ENCODE results near the gene APOBEC3A. TPM values are rescaled to one million over a fixed set of nuclear protein-coding genes. Genes with fewer than 3 reads are reported as not detected.

APOBEC3A gene
- total RNA-seq = not detected in 2 replicates

DNA sequence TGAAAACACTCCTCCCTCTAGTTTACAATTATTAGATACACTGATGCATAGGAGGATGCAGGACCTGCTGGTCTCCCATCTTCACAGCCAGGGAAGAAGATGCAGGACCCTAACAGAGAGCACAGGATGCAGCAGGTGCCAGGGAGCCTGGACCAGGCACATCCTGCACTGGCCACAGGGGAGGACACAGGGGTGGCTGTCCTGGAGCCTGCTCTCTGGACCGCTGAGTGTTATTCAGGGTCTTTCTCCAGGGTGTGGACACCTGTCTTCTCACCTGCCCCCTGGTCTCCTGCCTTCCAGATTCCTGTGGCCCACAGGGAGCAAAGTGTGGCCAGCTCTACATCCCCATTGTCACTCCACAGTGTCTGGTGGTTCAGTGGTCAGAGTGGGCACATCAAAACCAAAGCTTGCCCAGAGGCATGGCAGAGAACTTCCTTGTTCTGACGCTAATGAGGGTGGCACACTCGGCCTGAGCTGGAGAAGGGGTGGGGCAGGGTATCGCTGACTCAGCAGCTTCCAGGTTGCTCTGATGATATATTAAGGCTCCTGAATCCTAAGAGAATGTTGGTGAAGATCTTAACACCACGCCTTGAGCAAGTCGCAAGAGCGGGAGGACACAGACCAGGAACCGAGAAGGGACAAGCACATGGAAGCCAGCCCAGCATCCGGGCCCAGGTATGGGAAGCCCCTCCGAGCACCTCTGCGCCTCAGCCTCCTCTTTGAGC is at the start of gene APOBEC3A:
Gene APOBEC3A (plus strand): TSS at position 564 of the 725 bp plus-strand sequence. CDS start 83 bp downstream, at position 647.
- Histone ChIP-seq H3K9me3 (ENCODE audit: low read depth, low read length) (no peaks in the 10 kb centered on the region), H3K27me3 (ENCODE audit: insufficient read depth, low read length) (peaks cover 18% of the 10 kb centered on the region), H3K4me2 (ENCODE audit: insufficient read depth, low read length) (no peak within 1 kb of the TSS), H3K4me1 (ENCODE audit: insufficient read depth, low read length) (no peaks in the 10 kb centered on the region), H4K20me1 (ENCODE audit: insufficient read depth, low read length) (no peaks in the 10 kb centered on the region), H3K79me2 (ENCODE audit: insufficient read depth, low read length) (no peaks in the 10 kb centered on the region), H3K27ac (ENCODE audit: low read depth, low read length) (no peak within 1 kb of the TSS), H3K4me3 (ENCODE audit: insufficient read depth, low read length) (no peak within 1 kb of the TSS), H2AFZ (ENCODE audit: low read length) (no peak within 1 kb of the TSS), H3K36me3 (ENCODE audit: insufficient read depth, low read length) (no peaks in the 10 kb centered on the region)
- TF ChIP-seq, protein P1, sequence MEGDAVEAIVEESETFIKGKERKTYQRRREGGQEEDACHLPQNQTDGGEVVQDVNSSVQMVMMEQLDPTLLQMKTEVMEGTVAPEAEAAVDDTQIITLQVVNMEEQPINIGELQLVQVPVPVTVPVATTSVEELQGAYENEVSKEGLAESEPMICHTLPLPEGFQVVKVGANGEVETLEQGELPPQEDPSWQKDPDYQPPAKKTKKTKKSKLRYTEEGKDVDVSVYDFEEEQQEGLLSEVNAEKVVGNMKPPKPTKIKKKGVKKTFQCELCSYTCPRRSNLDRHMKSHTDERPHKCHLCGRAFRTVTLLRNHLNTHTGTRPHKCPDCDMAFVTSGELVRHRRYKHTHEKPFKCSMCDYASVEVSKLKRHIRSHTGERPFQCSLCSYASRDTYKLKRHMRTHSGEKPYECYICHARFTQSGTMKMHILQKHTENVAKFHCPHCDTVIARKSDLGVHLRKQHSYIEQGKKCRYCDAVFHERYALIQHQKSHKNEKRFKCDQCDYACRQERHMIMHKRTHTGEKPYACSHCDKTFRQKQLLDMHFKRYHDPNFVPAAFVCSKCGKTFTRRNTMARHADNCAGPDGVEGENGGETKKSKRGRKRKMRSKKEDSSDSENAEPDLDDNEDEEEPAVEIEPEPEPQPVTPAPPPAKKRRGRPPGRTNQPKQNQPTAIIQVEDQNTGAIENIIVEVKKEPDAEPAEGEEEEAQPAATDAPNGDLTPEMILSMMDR (IDR thresholded peaks at IDR 0.05; ENCODE audit: extremely low read depth, low read depth, low read length) = no peak
- no peak for DNase-seq (ENCODE audit: insufficient read length, low spot score, missing footprints)

DNA sequence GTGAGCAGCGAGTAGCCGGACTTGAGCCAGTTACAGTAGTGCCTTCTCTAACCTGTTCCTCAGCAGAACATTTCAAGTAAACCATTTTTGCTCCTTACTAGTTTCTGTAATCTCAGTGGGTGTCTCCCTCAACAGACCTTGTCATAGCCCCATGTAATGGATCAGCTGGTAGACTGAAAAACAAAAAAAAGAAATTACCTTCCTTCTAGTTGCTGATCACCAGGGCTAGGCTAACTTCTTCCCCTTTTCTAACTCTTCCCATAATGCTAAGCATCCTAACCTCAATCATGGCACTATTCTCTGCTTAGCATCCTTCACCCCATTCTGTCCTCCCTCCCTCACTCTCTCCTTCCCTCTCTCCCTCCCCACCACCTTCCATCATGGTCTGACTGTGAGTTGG is 49.6 kb upstream of the APOBEC3A start:
- H3K36me3 ChIP-seq (ENCODE audit: insufficient read depth, low read length) = no peaks in the 10 kb centered on the region
- H2AFZ ChIP-seq (ENCODE audit: low read length) = no peak overlapping the region
- H3K4me2 ChIP-seq (ENCODE audit: insufficient read depth, low read length) = no peak overlapping the region
- no peak overlapping the region for H3K4me3 ChIP-seq (ENCODE audit: insufficient read depth, low read length)
- H3K79me2 ChIP-seq (ENCODE audit: insufficient read depth, low read length) = no peaks in the 10 kb centered on the region
- H3K4me1 ChIP-seq (ENCODE audit: insufficient read depth, low read length) = no peaks in the 10 kb centered on the region
- no peak overlapping the region for H3K27ac ChIP-seq (ENCODE audit: low read depth, low read length)
- no peaks in the 10 kb centered on the region for H4K20me1 ChIP-seq (ENCODE audit: insufficient read depth, low read length)
- no peaks in the 10 kb centered on the region for H3K9me3 ChIP-seq (ENCODE audit: low read depth, low read length)
- peaks cover 11% of the 10 kb centered on the region for H3K27me3 ChIP-seq (ENCODE audit: insufficient read depth, low read length)
- TF ChIP-seq, protein P1 (IDR thresholded peaks at IDR 0.05; ENCODE audit: extremely low read depth, low read depth, low read length) = no peak
- no peak for DNase-seq (ENCODE audit: insufficient read length, low spot score, missing footprints)

DNA sequence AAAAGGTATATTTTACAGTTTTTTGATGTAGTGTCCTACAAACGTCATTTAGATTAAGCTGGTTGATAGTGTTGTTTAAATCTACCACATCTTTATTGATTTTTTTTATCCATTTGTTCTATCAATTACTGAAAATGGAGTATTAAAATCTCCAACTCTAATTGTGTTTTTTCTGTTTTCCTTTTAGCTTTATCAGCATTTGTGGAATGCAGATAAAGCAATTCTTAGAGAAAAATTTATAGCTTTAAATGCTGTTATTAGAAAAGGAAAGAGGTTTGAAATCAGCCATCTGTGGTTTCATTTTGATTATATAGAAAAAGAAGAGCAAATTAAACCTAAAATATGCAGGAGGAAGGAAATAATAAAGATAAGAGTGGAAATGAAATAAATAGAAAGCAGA is 46.0 kb upstream of the APOBEC3A start:
- Histone ChIP-seq H3K4me1 (ENCODE audit: insufficient read depth, low read length) (no peaks in the 10 kb centered on the region), H3K27ac (ENCODE audit: low read depth, low read length) (no peak overlapping the region), H3K4me3 (ENCODE audit: insufficient read depth, low read length) (no peak overlapping the region), H3K36me3 (ENCODE audit: insufficient read depth, low read length) (no peaks in the 10 kb centered on the region), H4K20me1 (ENCODE audit: insufficient read depth, low read length) (no peaks in the 10 kb centered on the region), H3K79me2 (ENCODE audit: insufficient read depth, low read length) (no peaks in the 10 kb centered on the region), H3K4me2 (ENCODE audit: insufficient read depth, low read length) (no peak overlapping the region), H3K27me3 (ENCODE audit: insufficient read depth, low read length) (peaks cover 21% of the 10 kb centered on the region), H2AFZ (ENCODE audit: low read length) (no peak overlapping the region), H3K9me3 (ENCODE audit: low read depth, low read length) (no peaks in the 10 kb centered on the region)
- DNase-seq (ENCODE audit: insufficient read length, low spot score, missing footprints) = no peak
- TF ChIP-seq, protein P1 (IDR thresholded peaks at IDR 0.05; ENCODE audit: extremely low read depth, low read depth, low read length) = no peak

DNA sequence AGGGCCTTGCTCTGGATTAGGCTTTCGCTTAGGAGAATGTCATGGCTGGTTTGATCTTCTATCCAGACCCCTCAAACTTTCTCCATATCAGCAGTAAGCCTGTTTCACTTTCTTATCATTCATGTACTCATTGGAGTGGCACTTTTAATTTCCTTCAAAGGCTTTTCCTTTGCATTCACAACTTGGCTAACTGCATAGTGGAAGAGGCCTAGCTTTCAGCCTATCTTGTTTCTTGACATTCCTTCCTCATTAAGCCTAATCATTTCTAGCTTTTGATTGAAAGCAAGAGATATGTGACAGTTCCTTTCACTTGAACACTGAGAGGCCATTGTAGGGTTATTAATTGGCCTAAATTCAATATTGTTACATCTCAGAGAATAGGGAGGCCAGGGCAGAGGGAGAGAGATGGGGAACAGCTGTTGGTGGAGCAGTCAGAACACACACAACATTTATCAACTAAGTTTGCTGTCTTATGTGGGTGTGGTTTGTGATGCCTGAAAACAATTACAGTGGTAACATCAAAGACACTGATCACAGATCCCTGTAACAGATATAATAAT is 37.7 kb upstream of the APOBEC3A start:
- TF ChIP-seq, protein P1 (IDR thresholded peaks at IDR 0.05; ENCODE audit: extremely low read depth, low read depth, low read length) = no peak
- peaks cover 16% of the 10 kb centered on the region for H3K27me3 ChIP-seq (ENCODE audit: insufficient read depth, low read length)
- H3K36me3 ChIP-seq (ENCODE audit: insufficient read depth, low read length) = no peaks in the 10 kb centered on the region
- H2AFZ ChIP-seq (ENCODE audit: low read length) = no peak overlapping the region
- no peak overlapping the region for H3K4me2 ChIP-seq (ENCODE audit: insufficient read depth, low read length)
- H3K9me3 ChIP-seq (ENCODE audit: low read depth, low read length) = no peaks in the 10 kb centered on the region
- no peak overlapping the region for H3K27ac ChIP-seq (ENCODE audit: low read depth, low read length)
- peaks cover 15% of the 10 kb centered on the region for H3K4me1 ChIP-seq (ENCODE audit: insufficient read depth, low read length)
- DNase-seq (ENCODE audit: insufficient read length, low spot score, missing footprints) = no peak
- H3K79me2 ChIP-seq (ENCODE audit: insufficient read depth, low read length) = no peaks in the 10 kb centered on the region
- peaks cover 4% of the 10 kb centered on the region for H4K20me1 ChIP-seq (ENCODE audit: insufficient read depth, low read length)
- no peak overlapping the region for H3K4me3 ChIP-seq (ENCODE audit: insufficient read depth, low read length)

All from osteoblast (primary cell).